Suppressor macrophage treated with lipopolysaccharide for 1 hour (primary cell): Measurements from ENCODE around the gene CAVIN4.
A peak's percentile ranks its signal among the peaks of the same experiment; 100 is the strongest.

ENCODE experiments used
- DNase-seq, 3 donors: peaks; one replicate each; pipeline ENCODE4 v3.0.0-alpha.2; 2020 to 2022

The CAVIN4 gene

DNA sequence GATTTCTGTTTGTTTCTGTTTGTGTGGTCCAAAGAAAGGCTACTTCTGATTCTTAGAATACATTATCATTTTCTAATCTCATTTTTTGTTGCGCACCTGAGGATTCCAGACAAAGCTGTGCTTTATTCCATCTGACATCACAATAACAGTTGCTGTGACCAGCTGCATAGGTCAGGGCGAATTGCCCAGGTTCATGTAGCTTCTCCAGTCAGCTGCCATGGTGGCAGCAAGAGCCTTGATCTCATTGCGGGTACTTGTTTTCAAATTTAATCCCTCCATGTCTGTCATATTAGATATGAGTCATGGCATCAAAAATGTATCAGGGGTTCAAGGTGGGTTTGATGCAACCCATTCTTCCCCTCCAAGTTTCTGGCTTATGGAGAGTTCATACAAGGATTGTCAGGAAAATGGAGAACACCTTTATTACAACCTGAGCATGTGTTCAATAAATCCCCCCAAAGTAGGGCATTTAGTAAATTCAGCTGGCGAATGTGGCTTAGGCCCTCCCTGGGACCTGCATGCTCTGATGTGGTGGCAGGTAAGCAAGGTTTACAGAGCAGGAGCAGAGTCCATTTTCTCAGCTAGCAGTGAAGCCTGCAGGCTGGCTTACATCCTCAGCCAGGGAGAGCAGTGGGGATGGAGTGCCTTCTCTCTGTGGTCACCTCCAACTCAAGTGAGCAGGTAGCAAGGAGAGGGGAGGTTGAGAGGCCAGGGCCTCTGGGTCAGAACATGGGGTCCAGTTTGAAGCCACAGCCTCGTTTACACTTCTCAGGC lies 13.9 kb downstream of the CAVIN4 start:
- no peak for DNase-seq

GRCh38 chr9:100595391-100596199 lies 17.7 kb downstream of the CAVIN4 start:
- DNase-seq = peak; percentile 69 to 83 (median 82)

DNA sequence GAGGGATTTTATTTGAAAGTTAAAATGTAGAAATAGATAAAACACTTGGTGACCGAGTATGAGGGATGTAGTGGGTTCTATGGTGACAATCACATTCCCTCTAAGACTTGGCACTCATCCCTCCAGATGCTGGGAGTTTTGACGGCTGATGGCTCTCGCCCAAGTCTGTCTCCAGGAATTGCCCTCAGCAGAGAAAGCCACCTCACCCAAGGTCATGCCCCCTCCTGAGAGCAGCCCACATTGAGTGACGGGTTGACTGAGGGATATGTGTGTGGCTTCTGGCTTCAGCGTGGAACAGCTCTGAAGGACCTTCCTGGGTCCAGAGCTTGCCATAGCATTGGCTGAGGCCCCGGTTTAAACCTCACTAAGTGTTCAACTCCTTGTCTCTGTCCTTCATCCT lies 19.4 kb downstream of the CAVIN4 start:
- DNase-seq = no peak

- peak; percentile 85 to 93 (median 92) for DNase-seq
Measured at GRCh38 chr9:100598641-100599145, 20.8 kb downstream of the CAVIN4 start.

DNA sequence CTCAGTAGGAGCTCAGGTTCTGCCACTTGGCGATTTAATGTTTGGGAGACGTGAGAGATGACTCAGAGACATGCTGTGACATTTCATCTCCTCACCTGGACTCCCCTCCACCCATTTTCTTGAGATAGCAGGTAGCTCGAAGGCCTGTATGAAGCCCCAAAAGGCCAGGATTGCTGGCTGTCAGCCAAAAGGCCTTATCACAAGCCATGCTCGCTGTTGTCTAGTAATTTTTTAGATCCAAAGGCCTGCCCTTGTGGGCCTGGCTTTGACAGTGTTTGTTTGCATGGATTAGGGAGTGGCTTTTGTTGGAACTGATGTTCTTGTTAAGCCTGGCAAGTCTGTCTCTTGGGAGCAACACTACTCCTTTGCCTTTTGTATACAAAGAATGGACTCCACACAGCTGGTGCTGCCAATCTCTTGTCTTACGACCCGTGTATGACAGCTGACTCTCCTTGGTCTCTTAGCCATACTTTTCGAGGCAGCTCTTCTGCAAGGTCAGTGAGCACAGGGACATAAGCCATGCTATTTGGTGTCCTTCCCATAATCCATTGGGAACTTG lies 22.7 kb downstream of the CAVIN4 start:
- DNase-seq = no peak

DNA sequence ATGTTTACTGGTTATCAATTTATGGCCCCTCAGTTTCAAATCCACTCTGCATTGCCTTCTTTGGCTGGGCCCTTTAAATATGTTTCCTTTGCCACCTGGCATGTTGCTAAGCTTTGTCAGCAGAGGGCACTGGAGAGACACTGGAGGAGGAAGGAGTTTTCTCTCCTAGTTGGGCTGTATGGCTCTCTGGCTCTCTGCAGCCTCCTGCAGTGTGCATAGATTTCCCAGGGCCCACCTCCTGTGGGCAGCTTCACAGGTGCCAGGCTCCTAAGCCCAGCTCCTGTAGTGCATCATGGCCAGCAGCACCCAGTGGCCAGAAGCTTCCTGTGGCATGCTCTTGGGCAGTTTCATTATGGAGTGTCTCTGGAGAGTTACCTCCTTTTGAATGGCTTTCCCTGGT lies 23.3 kb downstream of the CAVIN4 start:
- DNase-seq = peak; percentile 69 to 71 (median 69)

- peak; percentile 39 to 47 (median 45) for DNase-seq
Measured at GRCh38 chr9:100602342-100602801, 24.5 kb downstream of the CAVIN4 start.

DNA sequence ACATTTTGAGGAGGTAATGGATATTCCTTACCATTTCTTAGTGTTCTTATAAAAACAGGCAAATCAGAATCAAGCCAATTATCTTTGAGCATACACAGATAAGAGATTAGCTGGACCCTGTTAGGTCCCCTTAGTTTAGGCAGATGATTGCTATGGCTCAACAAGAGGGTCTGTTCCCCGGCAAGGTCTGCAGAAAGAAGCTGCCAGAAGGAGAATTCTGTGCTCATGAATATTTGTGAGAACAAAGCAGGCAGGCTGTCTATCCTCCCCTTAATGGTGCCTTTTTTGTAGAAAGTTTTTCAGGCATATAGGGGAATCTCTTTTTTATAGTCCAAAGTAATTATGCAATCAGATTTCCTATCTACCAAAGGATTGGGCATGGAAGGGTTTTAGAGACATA lies 27.5 kb downstream of the CAVIN4 start:
- DNase-seq = no peak

- DNase-seq = no peak
Measured at GRCh38 chr9:100619194-100619593, 41.3 kb downstream of the CAVIN4 start.

DNA sequence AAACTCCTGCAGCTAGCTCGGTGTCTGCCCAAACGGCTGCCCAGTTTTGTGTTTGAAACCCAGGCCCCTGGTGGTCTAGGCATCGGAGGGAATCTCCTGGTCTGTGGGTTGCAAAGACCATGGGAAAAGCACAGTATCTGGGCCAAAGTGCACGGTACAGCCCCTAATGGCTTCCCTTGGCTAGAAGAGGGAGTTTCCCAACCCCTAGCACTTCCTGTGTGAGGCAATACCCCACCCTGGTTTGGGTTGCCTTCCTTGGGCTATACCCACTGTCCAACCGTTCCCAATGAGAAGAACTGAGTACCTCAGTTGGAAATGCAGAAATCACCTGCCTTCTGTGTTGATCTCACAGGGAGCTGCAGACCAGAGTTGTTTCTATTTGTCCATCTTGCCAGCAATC lies 41.8 kb downstream of the CAVIN4 start:
- peak in 2 of 3 donors; percentile 7 to 13 for DNase-seq

GRCh38 chr9:100623969-100624368 lies 46.1 kb downstream of the CAVIN4 start:
- DNase-seq = no peak

- DNase-seq = no peak
Measured at GRCh38 chr9:100626949-100627348, 49.1 kb downstream of the CAVIN4 start.

DNA sequence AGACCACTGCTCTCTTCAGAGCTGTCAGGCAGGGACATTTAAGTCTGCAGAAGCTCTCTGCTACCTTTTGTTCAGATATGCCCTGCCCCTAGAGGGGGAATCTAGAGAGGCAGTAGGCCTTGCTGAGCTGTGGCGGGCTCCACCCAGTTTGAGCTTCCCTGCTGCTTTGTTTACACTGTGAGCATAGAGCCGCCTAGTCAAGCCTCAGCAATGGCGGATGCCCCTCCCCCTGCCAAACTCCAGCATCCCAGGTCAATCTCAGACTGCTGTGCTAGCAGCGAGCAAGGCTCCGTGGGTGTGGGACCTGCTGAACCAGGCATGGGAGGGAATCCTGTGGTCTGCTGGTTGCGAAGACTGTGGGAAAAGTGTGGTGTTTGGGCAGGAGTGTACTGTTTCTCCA lies 59.9 kb downstream of the CAVIN4 start:
- no peak for DNase-seq
